Adrenal gland (tissue), 12 donors: ENCODE results near the gene TM6SF1. TPM values are rescaled to one million over a fixed set of nuclear protein-coding genes. Genes with fewer than 3 reads are reported as not detected.
"Not testable (repeated sequence)": the region's sequence is repeated elsewhere in the genome, so short reads cannot be mapped to it uniquely, and the experiment has no call there.

Source experiments
- DNase-seq, 7 donors: peaks; one replicate each; pipeline ENCODE4 v3.0.0-alpha.2; 2019 to 2020
- H3K27ac ChIP-seq, 5 donors: fragments of 200-600 bp; sonication (generic) in 4 of 5; 1 replicate in 3 of 5; 2 replicates in 2 of 5; pipeline versions ENCODE4 v1.5.1 to v1.8.0; 2016 to 2020; ENCODE audit warnings: mild to moderate bottlenecking in 1 of 5
- H3K27me3 ChIP-seq: fragments of 200-600 bp; 2 replicates; pipeline ENCODE4 v1.8.0; 2021
- H3K36me3 ChIP-seq, 2 donors: fragments of 200-600 bp; replicated peaks in 1 of 2; 1 replicate in 1 of 2; 2 replicates in 1 of 2; pipeline versions ENCODE4 v1.5.1 to v1.8.0; 2018 to 2022
- H3K4me1 ChIP-seq, 2 donors: fragments of 200-600 bp; replicated peaks in 1 of 2; 1 replicate in 1 of 2; 2 replicates in 1 of 2; pipeline versions ENCODE4 v1.5.1 to v1.8.0; 2018 to 2021
- H3K4me3 ChIP-seq, 4 donors: fragments of 200-600 bp; sonication (generic) in 3 of 4; one replicate each; pipeline ENCODE4 v1.5.1; 2016 to 2018
- H3K9me3 ChIP-seq, 3 donors: fragments of 200-600 bp; sonication (generic) in 1 of 3; replicated peaks in 1 of 3; 1 replicate in 2 of 3; 2 replicates in 1 of 3; pipeline versions ENCODE4 v1.5.1 to v1.8.0; 2016 to 2021
- POLR2A ChIP-seq, 2 donors: fragments of 450-650 bp; IDR thresholded peaks; one replicate each; pipeline ENCODE4 v1.6.1; 2017; ENCODE audit warnings: antibody characterized with exemption in 2 of 2, mild to moderate bottlenecking in 2 of 2, moderate library complexity in 1 of 2
- WGBS, 4 donors: extraction: QIAGEN DNeasy Blood & Tissue Kit in 2 of 4; methylation state at CpG; one replicate each; pipeline versions ENCODE4 v1.1.5 to v1.1.7; 2013 to 2017; 5-methylcytosine and 5-hydroxymethylcytosine counted together
- intact Hi-C, 2 donors: fragments of 100-400 bp; cut with DNase I; formaldehyde crosslinking; loops; one replicate each; pipeline versions ENCODE4 v1.14.1 to v1.15.0; 2022 to 2023
- polyA plus RNA-seq, 3 donors: library from polyadenylated mRNA; stranded (reverse); fragments of 200-250 nt in 2 of 3; fragments of 350-450 nt in 1 of 3; fragmentation: Illumina TruSeq in 1 of 3; extraction: RNeasy Lipid Tissue Mini Kit (QIAGEN cat#74804) in 1 of 3; gene quantifications; one replicate each; pipeline ENCODE4 v1.2.3, GENCODE V29; 2013 to 2014
- total RNA-seq, 9 donors: library from RNA; depleted of rRNA in 4 of 9; stranded (reverse); fragments of >200 nt in 4 of 9; fragments of 120-200 nt in 1 of 9; fragmentation: NEBNext Ultra II Directional in 1 of 9; extraction: Animal tissue kit (Norgen Biotek cat#: 25700) in 1 of 9; gene quantifications; one replicate each; pipeline versions ENCODE4 v1.1.0 to v1.2.4, GENCODE V29; 2013 to 2023
- TF ChIP-seq, protein P1 (sequence below), 6 experiments: fragments of 450-650 bp in 4 of 6; fragments of 200-600 bp in 2 of 6; sonication (generic) in 1 of 6; IDR thresholded peaks; 1 replicate in 5 of 6; 2 replicates in 1 of 6; pipeline versions ENCODE4 v1.5.1 to v1.8.0; 2016 to 2021; ENCODE audit warnings: antibody characterized with exemption in 6 of 6, mild to moderate bottlenecking in 2 of 6, moderate library complexity in 1 of 6
- donor health status: healthy with polysubstance abuse.
- donor health status: Bipolar disorder and iron deficiency.
- donor health status: DM: yes; HTN: yes; CAD: no.
- donor health status: DM: no; HTN: no; CAD: no.
- donor health status: DM: no; HTN: no; CAD: no.
- donor health status: DM: yes; HTN: yes; CAD: no.

TM6SF1 gene
- total and polyA plus RNA-seq, 12 donors = 0.67 to 9.5 (median 4.3) TPM

DNA sequence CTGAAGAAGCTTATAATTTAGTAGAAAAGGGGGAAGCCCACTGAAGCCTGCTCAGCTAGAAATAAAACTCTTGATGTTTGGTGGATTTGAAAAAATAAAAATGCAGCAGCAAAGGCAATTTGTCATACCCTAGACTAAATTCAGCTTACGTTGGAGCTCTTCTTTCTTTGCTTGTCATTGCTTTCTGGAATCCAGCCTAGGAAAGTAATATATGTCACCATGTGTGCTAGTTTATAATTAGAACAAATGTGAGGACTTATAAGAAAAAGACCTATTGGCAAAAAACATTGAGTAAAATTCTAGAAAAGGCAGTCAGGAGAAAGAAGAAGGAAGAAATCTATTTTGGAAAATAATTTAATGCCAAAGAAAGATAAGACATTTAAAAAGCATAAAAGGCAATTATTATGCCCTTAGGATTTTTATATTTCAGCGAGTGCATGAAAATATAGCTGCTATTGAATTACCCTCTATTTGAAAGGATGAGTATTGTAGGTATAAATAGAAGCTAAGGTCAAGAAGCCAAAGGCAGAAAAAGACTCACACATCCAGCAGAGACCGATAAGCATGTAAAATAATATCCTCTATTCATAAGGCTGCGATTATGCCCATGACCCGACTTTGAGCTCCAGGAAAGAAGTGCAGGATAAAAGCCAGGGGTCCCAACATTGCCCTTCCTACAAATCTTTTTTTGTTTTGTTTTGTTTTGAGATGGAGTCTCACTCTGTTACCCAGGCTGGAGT, 29.8 kb upstream of the TM6SF1 start:
- H3K4me1 ChIP-seq = no peaks in the 10 kb centered on the region
- no peak for TF ChIP-seq POLR2A (IDR thresholded peaks at IDR 0.05)
- TF ChIP-seq, protein P1, sequence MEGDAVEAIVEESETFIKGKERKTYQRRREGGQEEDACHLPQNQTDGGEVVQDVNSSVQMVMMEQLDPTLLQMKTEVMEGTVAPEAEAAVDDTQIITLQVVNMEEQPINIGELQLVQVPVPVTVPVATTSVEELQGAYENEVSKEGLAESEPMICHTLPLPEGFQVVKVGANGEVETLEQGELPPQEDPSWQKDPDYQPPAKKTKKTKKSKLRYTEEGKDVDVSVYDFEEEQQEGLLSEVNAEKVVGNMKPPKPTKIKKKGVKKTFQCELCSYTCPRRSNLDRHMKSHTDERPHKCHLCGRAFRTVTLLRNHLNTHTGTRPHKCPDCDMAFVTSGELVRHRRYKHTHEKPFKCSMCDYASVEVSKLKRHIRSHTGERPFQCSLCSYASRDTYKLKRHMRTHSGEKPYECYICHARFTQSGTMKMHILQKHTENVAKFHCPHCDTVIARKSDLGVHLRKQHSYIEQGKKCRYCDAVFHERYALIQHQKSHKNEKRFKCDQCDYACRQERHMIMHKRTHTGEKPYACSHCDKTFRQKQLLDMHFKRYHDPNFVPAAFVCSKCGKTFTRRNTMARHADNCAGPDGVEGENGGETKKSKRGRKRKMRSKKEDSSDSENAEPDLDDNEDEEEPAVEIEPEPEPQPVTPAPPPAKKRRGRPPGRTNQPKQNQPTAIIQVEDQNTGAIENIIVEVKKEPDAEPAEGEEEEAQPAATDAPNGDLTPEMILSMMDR (IDR thresholded peaks at IDR 0.05) = no peak
- no peak for DNase-seq
- H3K27me3 ChIP-seq = no peaks in the 10 kb centered on the region
- H3K9me3 ChIP-seq = no peaks in the 10 kb centered on the region
- no peaks in the 10 kb centered on the region for H3K36me3 ChIP-seq
- 21 to 28% (median 24%) methylated on average over 5 of the region's 5 CpGs for WGBS, 4 donors
- intact Hi-C loops = no loop called here
- no peak overlapping the region for H3K27ac ChIP-seq
- no peak overlapping the region for H3K4me3 ChIP-seq

DNA sequence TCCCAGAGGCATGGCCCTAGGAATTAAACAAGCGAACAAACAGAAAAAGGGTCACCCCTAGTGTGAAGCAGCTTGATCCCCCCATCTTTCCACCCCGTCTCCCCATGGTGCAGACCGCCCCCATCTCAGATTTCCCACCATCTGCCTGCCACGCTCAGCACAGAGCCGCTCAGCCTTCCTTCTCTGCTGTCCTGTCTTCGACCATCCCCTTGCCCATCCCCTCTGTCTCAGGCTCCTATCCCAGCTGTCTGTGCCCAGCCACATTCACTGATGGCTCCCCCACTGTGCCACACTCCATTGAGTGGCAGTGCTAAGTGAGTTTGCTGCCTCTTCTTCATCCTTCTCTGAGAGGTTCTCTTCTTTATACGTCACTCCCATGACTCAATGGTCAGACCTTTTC, 28.7 kb upstream of the TM6SF1 start:
- Histone ChIP-seq H3K9me3 (no peaks in the 10 kb centered on the region), H3K27ac (no peak overlapping the region), H3K4me3 (no peak overlapping the region), H3K36me3 (no peaks in the 10 kb centered on the region), H3K27me3 (no peaks in the 10 kb centered on the region), H3K4me1 (no peaks in the 10 kb centered on the region)
- intact Hi-C loops = no loop called here
- no peak for DNase-seq
- no peak for TF ChIP-seq POLR2A (IDR thresholded peaks at IDR 0.05)
- TF ChIP-seq, protein P1 (IDR thresholded peaks at IDR 0.05) = no peak
- 81 to 86% (median 84%) methylated on average over 7 of the region's 7 CpGs for WGBS, 4 donors

DNA sequence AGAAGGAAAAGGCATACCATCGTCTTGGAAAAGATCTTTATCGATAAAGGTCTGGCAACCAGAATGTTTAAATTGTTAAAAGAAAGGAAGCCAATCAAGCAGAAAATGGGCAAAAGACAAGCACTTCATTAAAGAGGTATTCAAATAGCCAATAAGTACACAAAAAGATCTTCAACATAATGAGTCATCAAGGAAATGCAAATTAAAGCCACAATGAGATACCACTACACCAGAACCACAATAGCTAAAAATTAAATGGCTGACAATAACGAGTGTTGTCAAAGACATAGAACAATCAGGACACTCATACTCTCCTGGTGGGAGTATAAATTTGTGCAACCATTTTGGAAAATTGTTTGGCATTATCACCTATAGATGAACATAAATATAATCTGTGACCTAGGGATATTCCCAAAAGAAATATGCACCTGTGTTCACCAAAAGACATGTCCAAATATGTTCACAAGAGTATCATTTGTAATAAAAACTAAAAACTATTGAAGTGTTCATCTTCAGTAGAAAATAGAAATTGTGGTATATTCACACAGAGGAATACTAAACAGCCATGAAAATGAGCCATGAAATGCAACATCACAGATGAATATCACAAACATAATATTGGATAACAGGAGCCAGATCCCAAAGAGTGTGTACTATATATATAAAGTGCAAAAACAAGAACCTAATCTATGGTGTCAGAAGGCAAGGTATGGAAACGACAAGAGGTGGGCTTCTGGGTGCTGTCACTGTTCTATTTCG, 26.0 kb upstream of the TM6SF1 start:
- DNase-seq = no peak
- H3K4me3 ChIP-seq = no peak overlapping the region
- no peak overlapping the region for H3K27ac ChIP-seq
- no peaks in the 10 kb centered on the region for H3K36me3 ChIP-seq
- H3K4me1 ChIP-seq = no peaks in the 10 kb centered on the region
- H3K9me3 ChIP-seq = no peaks in the 10 kb centered on the region
- intact Hi-C loops = no loop called here
- no peak for TF ChIP-seq POLR2A (IDR thresholded peaks at IDR 0.05)
- TF ChIP-seq, protein P1 (IDR thresholded peaks at IDR 0.05) = no peak
- 78 to 84% (median 81%) methylated on average over 5 of the region's 5 CpGs for WGBS, 4 donors
- no peaks in the 10 kb centered on the region for H3K27me3 ChIP-seq

DNA sequence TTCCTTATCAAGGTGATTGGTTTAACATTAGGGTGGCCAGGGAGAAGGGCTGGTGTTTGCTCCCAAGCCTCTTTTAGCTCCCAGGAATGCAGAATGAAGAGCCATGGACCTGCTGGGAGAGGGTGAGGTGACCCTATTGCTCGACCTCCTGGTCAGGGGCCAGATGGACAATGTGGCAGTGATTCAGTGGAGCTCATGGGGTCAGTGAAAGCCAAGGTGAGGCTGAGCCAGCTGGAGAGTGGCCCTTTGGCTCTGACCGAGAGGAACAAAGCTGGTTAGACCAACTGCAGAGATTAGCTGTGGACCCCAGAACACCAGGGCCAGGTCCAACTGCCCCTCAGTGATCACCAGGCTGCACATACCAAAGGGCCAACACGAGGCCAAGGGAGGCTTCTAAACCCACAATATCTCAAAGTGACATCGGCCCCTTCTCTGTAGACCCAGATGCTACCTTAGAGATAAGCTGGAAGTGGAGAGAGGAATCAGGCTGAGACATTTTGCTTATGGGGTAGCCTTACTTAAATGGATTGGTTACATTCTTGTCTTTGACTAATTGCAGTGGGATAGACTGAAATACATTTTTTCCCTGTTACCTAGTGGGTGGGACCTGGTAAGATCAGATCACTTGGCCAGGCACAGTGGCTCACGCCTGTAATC, 24.6 kb upstream of the TM6SF1 start:
- Histone ChIP-seq H3K27ac (no peak overlapping the region), H3K4me3 (no peak overlapping the region), H3K27me3 (no peaks in the 10 kb centered on the region), H3K4me1 (no peaks in the 10 kb centered on the region), H3K9me3 (no peaks in the 10 kb centered on the region), H3K36me3 (no peaks in the 10 kb centered on the region)
- TF ChIP-seq, protein P1 (IDR thresholded peaks at IDR 0.05) = no peak
- TF ChIP-seq POLR2A (IDR thresholded peaks at IDR 0.05) = no peak
- 62 to 91% (median 73%) methylated on average over 3 to 5 of the region's 5 CpGs for WGBS, 4 donors
- no peak for DNase-seq
- intact Hi-C loops = no loop called here

DNA sequence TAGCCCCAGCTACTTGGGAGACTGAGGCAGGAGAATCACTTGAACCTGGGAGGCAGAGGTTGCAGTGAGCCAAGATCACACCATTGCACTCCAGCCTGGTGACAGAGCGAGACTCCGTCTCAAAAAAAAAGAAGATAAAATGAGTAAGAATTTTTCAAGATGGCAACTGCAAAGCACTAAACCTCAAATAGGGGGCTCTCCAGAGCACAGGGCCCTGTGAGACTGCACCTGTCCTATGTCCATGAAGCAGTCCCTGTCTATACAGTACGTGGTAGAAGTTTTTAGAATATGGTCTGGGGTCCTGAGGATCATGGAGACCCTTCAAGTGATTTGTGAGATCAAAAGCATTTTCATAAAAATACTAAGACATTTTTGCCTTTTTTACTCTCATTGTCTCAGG, 22.0 kb upstream of the TM6SF1 start:
- H3K4me3 ChIP-seq, H3K27ac ChIP-seq, intact Hi-C loops, DNase-seq, H3K36me3 ChIP-seq, H3K27me3 ChIP-seq, H3K9me3 ChIP-seq, H3K4me1 ChIP-seq: not testable (repeated sequence)
- WGBS, 4 donors = 87 to 98% (median 89%) methylated on average over 3 of the region's 3 CpGs

DNA sequence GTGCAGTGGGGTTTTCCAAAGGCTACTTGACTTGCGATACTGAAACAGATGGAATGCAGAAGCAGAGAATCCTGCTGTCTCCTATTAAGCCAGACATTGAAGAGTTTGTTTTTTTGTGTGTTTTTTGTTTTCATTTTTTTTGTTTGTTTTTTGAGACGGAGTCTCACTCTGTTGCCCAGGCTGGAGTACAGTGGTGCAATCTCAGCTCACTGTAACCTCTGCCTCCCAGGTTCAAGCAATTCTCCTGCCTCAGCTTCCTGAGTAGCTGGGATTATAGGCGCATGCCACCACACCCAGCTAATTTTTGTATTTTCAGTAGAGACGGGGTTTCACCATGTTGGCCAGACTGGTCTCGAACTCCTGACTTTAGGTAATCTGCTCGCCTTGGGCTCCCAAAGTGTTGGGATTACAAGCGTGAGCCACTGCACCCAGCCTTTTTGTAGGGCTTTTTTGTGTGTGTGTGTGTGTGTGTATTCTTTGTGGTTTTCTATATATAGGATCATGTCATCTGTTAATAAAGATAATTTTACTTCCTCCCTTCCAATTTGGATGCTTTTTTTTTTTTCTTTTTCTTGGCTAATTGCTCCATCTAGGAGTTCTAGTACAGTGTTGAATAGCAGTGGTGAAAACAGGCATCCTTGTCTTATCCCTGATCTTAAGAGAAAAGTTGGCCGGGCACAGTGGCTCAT, 21.4 kb upstream of the TM6SF1 start:
- H3K27me3 ChIP-seq, intact Hi-C loops, H3K36me3 ChIP-seq, H3K9me3 ChIP-seq, DNase-seq, H3K27ac ChIP-seq, H3K4me1 ChIP-seq, H3K4me3 ChIP-seq: not testable (repeated sequence)
- 88 to 95% (median 93%) methylated on average over 8 of the region's 8 CpGs for WGBS, 4 donors
